IMR-90 (cell line): ENCODE results near the gene SLC6A12. TPM values are rescaled to one million over a fixed set of nuclear protein-coding genes. Genes with fewer than 3 reads are reported as not detected.

ENCODE experiments used
- ATAC-seq: fragments of 200-7000 bp; cut with Tn5 transposase; 2 replicates; pipeline ENCODE4 v1.9.1; 2020; ENCODE audit warnings: low read depth, mild to moderate bottlenecking, moderate library complexity
- BruUV-seq: library from RNA; stranded (reverse); fragments of 400-500 nt; replicated peaks from 2 replicates; lab custom pipeline; 2021; lab: Mats Ljungman, UMichigan
- CTCF ChIA-PET: fragments of 300-600 bp; formaldehyde crosslinking; extraction: SDS; loops from one replicate; lab custom pipeline; 2021; ENCODE audit warnings: antibody characterized with exemption; lab: Yijun Ruan, JAX
- POLR2A ChIA-PET: fragments of 300-600 bp; sonication (Branson Sonifier 250); formaldehyde crosslinking; loops from one replicate; lab custom pipeline; 2022; ENCODE audit warnings: antibody characterized with exemption; ENCODE audit not compliant: unreplicated experiment; lab: Charles Lee
- DNase-seq: peaks from one replicate; pipeline ENCODE4 v3.0.0; 2013
- H2AFZ ChIP-seq: replicated peaks from 2 replicates; pipeline ENCODE3; 2013; ENCODE audit warnings: low read length, mild to moderate bottlenecking; ENCODE audit not compliant: poor library complexity
- H2AK5ac ChIP-seq: 2 replicates; pipeline ENCODE4 v1.6.1; 2013; ENCODE audit warnings: low read depth, low read length, inconsistent platforms
- H2AK9ac ChIP-seq: replicated peaks from 2 replicates; pipeline ENCODE3; 2013; ENCODE audit warnings: mild to moderate bottlenecking, low read depth, low read length, moderate library complexity; ENCODE audit not compliant: poor library complexity
- H2BK120ac ChIP-seq: 2 replicates; pipeline ENCODE4 v1.6.1; 2013; ENCODE audit warnings: low read depth, low read length, inconsistent platforms
- H2BK15ac ChIP-seq: 3 replicates; pipeline ENCODE4 v1.6.1; 2013; ENCODE audit warnings: low read depth, low read length, inconsistent platforms
- H2BK20ac ChIP-seq: 2 replicates; pipeline ENCODE4 v1.6.1; 2013; ENCODE audit warnings: low read depth, mild to moderate bottlenecking, inconsistent platforms, low read length, moderate library complexity
- H2BK5ac ChIP-seq: 2 replicates; pipeline ENCODE4 v1.6.1; 2013; ENCODE audit warnings: mild to moderate bottlenecking, low read depth, low read length, inconsistent platforms; ENCODE audit not compliant: poor library complexity, severe bottlenecking
- H3K14ac ChIP-seq: replicated peaks from 2 replicates; pipeline ENCODE4 v1.6.1; 2013; ENCODE audit warnings: low read depth, low read length, inconsistent platforms
- H3K18ac ChIP-seq: 2 replicates; pipeline ENCODE4 v1.6.1; 2013; ENCODE audit warnings: low read depth, low read length, control low read depth
- H3K23ac ChIP-seq: 2 replicates; pipeline ENCODE4 v1.6.1; 2013; ENCODE audit warnings: low read depth, low read length, inconsistent platforms
- H3K27ac ChIP-seq: 2 replicates; pipeline ENCODE4 v1.5.1; 2013; ENCODE audit warnings: mild to moderate bottlenecking, control low read depth, low read length; ENCODE audit not compliant: insufficient read depth
- H3K27me3 ChIP-seq: 2 replicates; pipeline ENCODE4 v1.6.1; 2013; ENCODE audit warnings: low read length; ENCODE audit not compliant: control insufficient read depth, insufficient read depth
- H3K36me3 ChIP-seq: 2 replicates; pipeline ENCODE4 v1.6.1; 2013; ENCODE audit warnings: low read length, mixed read lengths; ENCODE audit not compliant: control insufficient read depth, insufficient read depth
- H3K4ac ChIP-seq: 2 replicates; pipeline ENCODE4 v1.6.1; 2013; ENCODE audit warnings: low read depth, low read length, inconsistent platforms
- H3K4me1 ChIP-seq: 2 replicates; pipeline ENCODE4 v1.6.1; 2013; ENCODE audit warnings: low read length, mixed read lengths; ENCODE audit not compliant: control insufficient read depth, insufficient read depth
- H3K4me2 ChIP-seq: 2 replicates; pipeline ENCODE4 v1.6.1; 2013; ENCODE audit warnings: low read depth, mild to moderate bottlenecking, control low read depth, low read length, moderate library complexity
- H3K4me3 ChIP-seq: 2 replicates; pipeline ENCODE4 v1.5.1; 2013; ENCODE audit warnings: low read depth, mild to moderate bottlenecking, control low read depth, low read length, moderate library complexity; ENCODE audit not compliant: insufficient read depth
- H3K56ac ChIP-seq: 2 replicates; pipeline ENCODE4 v1.6.1; 2013; ENCODE audit warnings: low read length, inconsistent platforms; ENCODE audit not compliant: insufficient read depth; ENCODE audit errors: extremely low read depth
- H3K79me1 ChIP-seq, 2 experiments: 2 replicates each; pipeline ENCODE4 v1.6.1; 2013; ENCODE audit warnings: low read length in 2 of 2, inconsistent platforms in 1 of 2, low read depth in 1 of 2
- H3K9ac ChIP-seq: 2 replicates; pipeline ENCODE4 v1.6.1; 2013; ENCODE audit warnings: low read depth, low read length, control low read depth
- H3K9me1 ChIP-seq: 2 replicates; pipeline ENCODE4 v1.6.1; 2013; ENCODE audit warnings: low read length, inconsistent platforms; ENCODE audit not compliant: insufficient read depth
- H3K9me3 ChIP-seq: 2 replicates; pipeline ENCODE4 v1.6.1; 2013; ENCODE audit warnings: low read length; ENCODE audit not compliant: control insufficient read depth, insufficient read depth
- H4K20me1 ChIP-seq: 2 replicates; pipeline ENCODE4 v1.6.1; 2013; ENCODE audit warnings: low read length, inconsistent platforms; ENCODE audit not compliant: insufficient read depth
- H4K5ac ChIP-seq: 2 replicates; pipeline ENCODE4 v1.6.1; 2013; ENCODE audit warnings: mild to moderate bottlenecking, low read depth, low read length, control low read depth
- H4K8ac ChIP-seq, 2 experiments: 2 replicates each; pipeline ENCODE4 v1.6.1; 2013; ENCODE audit warnings: low read depth in 2 of 2, low read length in 2 of 2, control low read depth in 1 of 2, inconsistent platforms in 1 of 2
- H4K91ac ChIP-seq: 2 replicates; pipeline ENCODE4 v1.6.1; 2013; ENCODE audit warnings: low read depth, low read length, inconsistent platforms; ENCODE audit not compliant: insufficient read depth
- BHLHE40 ChIP-seq: fragments of 150-350 bp; IDR thresholded peaks from 2 replicates; pipeline ENCODE4 v1.6.1; 2016; ENCODE audit warnings: mild to moderate bottlenecking, low read depth, low read length
- CHD1 ChIP-seq: IDR thresholded peaks from 2 replicates; pipeline ENCODE4 v1.6.1; 2012; ENCODE audit warnings: low read depth, low read length, improper control_type of control experiment
- FOS ChIP-seq: fragments of 150-350 bp; IDR thresholded peaks from 2 replicates; pipeline ENCODE4 v1.6.1; 2016; ENCODE audit warnings: low read depth, low read length
- MAFK ChIP-seq: IDR thresholded peaks from 2 replicates; pipeline ENCODE4 v1.6.1; 2012; ENCODE audit warnings: low read depth, low read length, improper control_type of control experiment
- MAZ ChIP-seq: IDR thresholded peaks from 2 replicates; pipeline ENCODE4 v1.6.1; 2012; ENCODE audit warnings: low read depth, mild to moderate bottlenecking, low read length, improper control_type of control experiment, moderate library complexity, borderline replicate concordance
- MXI1 ChIP-seq: IDR thresholded peaks from 2 replicates; pipeline ENCODE4 v1.6.1; 2012; ENCODE audit warnings: low read depth, mild to moderate bottlenecking, low read length, moderate library complexity, borderline replicate concordance
- NFE2L2 ChIP-seq: fragments of 150-350 bp; IDR thresholded peaks from 2 replicates; pipeline ENCODE4 v1.6.1; 2016; ENCODE audit warnings: low read depth, mild to moderate bottlenecking, low read length
- RCOR1 ChIP-seq: IDR thresholded peaks from 2 replicates; pipeline ENCODE4 v1.6.1; 2012; ENCODE audit warnings: mild to moderate bottlenecking, low read length, improper control_type of control experiment; ENCODE audit not compliant: insufficient replicate concordance
- RFX5 ChIP-seq: IDR thresholded peaks from 2 replicates; pipeline ENCODE4 v1.8.0; 2012; ENCODE audit warnings: low read depth, mild to moderate bottlenecking, low read length, moderate library complexity
- SMC3 ChIP-seq: fragments of 150-350 bp; IDR thresholded peaks from 2 replicates; pipeline ENCODE4 v1.6.1; 2016; ENCODE audit warnings: low read depth, mild to moderate bottlenecking, antibody characterized with exemption, low read length, moderate library complexity
- USF2 ChIP-seq: fragments of 150-350 bp; IDR thresholded peaks from 2 replicates; pipeline ENCODE4 v1.6.1; 2017; ENCODE audit warnings: mild to moderate bottlenecking, antibody characterized with exemption, low read length, low read depth
- WGBS, 2 experiments: methylation state at CpG; one replicate each; pipeline versions ENCODE4 v1.1.5 to v1.1.7; 2013; ENCODE audit warnings: missing lambda C conversion rate in 2 of 2; ENCODE audit not compliant: insufficient read length in 1 of 2; ENCODE audit errors: extremely low coverage in 2 of 2; 5-methylcytosine and 5-hydroxymethylcytosine counted together
- dilution Hi-C: fragments of 300-500 bp; cut with HindIII; formaldehyde crosslinking; loops from one replicate; pipeline ENCODE4 v1.14.3; 2018; ENCODE audit warnings: low sequenced_read_pairs; ENCODE audit not compliant: unreplicated experiment
- in situ Hi-C: fragments of 300-500 bp; cut with MboI; formaldehyde crosslinking; loops from 3 replicates; pipeline ENCODE4 v1.14.3; 2019; ENCODE audit warnings: low sequenced_read_pairs, inconsistent platforms, mixed read lengths
- intact Hi-C: fragments of 100-400 bp; cut with micrococcal nuclease; formaldehyde crosslinking; loops from 2 replicates; pipeline ENCODE4 v1.10.0; 2022
- polyA plus RNA-seq, 3 experiments: library from polyadenylated mRNA; depleted of rRNA; stranded (reverse); fragments of >200 nt; gene quantifications; 2 replicates each; pipeline ENCODE4 v1.2.3, GENCODE V29; 2012; ENCODE audit warnings: low replicate concordance in 1 of 3
- total RNA-seq: library from RNA; depleted of rRNA; stranded (reverse); fragments of >200 nt; gene quantifications from 2 replicates; pipeline ENCODE4 v1.2.3, GENCODE V29; 2012
- TF ChIP-seq, protein P1 (sequence below): conservative IDR thresholded peaks from 2 replicates; pipeline ENCODE4 v1.5.1; 2012; ENCODE audit warnings: mild to moderate bottlenecking, low read depth, low read length, improper control_type of control experiment
- TF ChIP-seq, protein P2 (sequence below): fragments of 150-350 bp; IDR thresholded peaks from 2 replicates; pipeline ENCODE4 v1.6.1; 2016; ENCODE audit warnings: low read depth, mild to moderate bottlenecking, low read length, moderate library complexity, borderline replicate concordance

Gene SLC6A12
- total and polyA plus RNA-seq, 2 of the 4 experiments (the other 2 are of a cell fraction), result not detected

DNA sequence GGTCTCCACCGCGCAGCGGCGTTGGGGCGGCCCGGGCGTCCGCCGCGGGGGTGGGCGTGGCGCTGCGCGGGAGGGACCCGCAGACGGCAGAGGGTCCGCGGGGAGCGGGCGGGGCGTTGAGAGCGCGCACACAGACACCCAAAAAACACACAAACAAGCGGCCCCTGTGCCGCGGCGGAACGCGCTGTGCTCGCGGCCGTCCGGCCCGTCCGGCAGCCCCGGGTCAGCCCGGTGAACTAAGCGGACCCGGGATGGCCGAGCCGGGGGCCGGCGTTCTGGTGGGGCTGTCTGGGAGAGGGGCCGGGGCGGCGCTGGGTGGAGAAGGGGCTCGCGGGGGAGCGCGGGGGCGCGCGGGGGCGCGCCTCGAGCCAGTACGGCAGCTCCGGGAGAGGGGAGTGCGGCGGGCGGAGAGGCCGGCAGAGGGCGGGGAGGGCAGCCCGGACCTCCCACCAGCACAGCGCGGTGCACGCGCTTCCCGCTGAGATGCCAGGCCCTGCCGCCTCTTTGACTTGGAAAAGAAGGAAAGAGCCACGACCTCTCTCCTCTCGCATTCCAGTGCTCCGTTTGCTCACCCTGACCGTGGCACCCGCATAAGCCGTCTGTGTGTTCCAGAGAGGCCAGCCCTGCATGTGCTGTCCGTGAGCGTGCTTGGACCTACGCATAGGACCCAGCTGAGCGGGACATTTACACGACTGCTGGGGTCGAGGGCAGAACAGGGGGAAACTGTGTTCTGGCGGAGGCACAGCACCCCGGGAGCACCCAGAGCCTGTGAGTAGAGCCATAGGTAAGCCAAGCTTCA is 10.3 kb downstream of the SLC6A12 start:
- Histone ChIP-seq H3K23ac (peak overlapping the region; percentile 35; the same call in 1 of the 2 replicates), H2BK20ac (no peak overlapping the region), H3K14ac (no peak overlapping the region), H3K4me2 (peak overlapping the region; percentile 99), H4K20me1 (no peaks in the 10 kb centered on the region), H3K9me1 (peaks cover 6% of the 10 kb centered on the region; the same call in 1 of the 2 replicates), H3K27ac (no peak overlapping the region), H3K9ac (no peak overlapping the region; the same call in 1 of the 2 replicates), H3K79me1 (no peaks in the 10 kb centered on the region), H3K4ac (no peak overlapping the region), H3K4me3 (peak overlapping the region; percentile 43), H4K5ac (no peak overlapping the region; the same call in 1 of the 2 replicates), H2AK9ac (peak overlapping the region; percentile 9), H2BK120ac (no peak overlapping the region), H4K8ac (no peak overlapping the region), H3K9me3 (no peaks in the 10 kb centered on the region), H2AFZ (peak overlapping the region; percentile 69), H2BK5ac (no peak overlapping the region), H3K18ac (no peak overlapping the region; the same call in 1 of the 2 replicates), H3K56ac (no peak overlapping the region), H2BK15ac (no peak overlapping the region), H4K91ac (no peak overlapping the region), H3K4me1 (peaks cover 3% of the 10 kb centered on the region), H3K36me3 (no peaks in the 10 kb centered on the region), H2AK5ac (no peak overlapping the region), H3K27me3 (peaks cover 58% of the 10 kb centered on the region)
- in situ Hi-C loops (no loop called here), intact Hi-C loops (no loop called here), dilution Hi-C loops (no loop called here)
- no TSS peak for BruUV-seq
- WGBS, 2 experiments, result 4% methylated on average over 19 of the region's 84 CpGs; no CpG with 5 or more reads in 1 of the 2 experiments
- TF ChIP-seq, protein P1, sequence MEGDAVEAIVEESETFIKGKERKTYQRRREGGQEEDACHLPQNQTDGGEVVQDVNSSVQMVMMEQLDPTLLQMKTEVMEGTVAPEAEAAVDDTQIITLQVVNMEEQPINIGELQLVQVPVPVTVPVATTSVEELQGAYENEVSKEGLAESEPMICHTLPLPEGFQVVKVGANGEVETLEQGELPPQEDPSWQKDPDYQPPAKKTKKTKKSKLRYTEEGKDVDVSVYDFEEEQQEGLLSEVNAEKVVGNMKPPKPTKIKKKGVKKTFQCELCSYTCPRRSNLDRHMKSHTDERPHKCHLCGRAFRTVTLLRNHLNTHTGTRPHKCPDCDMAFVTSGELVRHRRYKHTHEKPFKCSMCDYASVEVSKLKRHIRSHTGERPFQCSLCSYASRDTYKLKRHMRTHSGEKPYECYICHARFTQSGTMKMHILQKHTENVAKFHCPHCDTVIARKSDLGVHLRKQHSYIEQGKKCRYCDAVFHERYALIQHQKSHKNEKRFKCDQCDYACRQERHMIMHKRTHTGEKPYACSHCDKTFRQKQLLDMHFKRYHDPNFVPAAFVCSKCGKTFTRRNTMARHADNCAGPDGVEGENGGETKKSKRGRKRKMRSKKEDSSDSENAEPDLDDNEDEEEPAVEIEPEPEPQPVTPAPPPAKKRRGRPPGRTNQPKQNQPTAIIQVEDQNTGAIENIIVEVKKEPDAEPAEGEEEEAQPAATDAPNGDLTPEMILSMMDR, result no peak
- TF ChIP-seq NFE2L2 (no peak), FOS (no peak), BHLHE40 (no peak), RFX5 (no peak), MXI1 (no peak), CHD1 (no peak), USF2 (no peak), SMC3 (no peak), MAZ (no peak), RCOR1 (no peak), MAFK (no peak)
- TF ChIP-seq, protein P2, sequence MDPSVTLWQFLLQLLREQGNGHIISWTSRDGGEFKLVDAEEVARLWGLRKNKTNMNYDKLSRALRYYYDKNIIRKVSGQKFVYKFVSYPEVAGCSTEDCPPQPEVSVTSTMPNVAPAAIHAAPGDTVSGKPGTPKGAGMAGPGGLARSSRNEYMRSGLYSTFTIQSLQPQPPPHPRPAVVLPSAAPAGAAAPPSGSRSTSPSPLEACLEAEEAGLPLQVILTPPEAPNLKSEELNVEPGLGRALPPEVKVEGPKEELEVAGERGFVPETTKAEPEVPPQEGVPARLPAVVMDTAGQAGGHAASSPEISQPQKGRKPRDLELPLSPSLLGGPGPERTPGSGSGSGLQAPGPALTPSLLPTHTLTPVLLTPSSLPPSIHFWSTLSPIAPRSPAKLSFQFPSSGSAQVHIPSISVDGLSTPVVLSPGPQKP, result no peak
- ChIA-PET POLR2A (no interaction called here), CTCF (no interaction called here)
- peak; percentile 84 for ATAC-seq
- DNase-seq, result no peak
